Stomach (tissue), 9 donors: ENCODE measurements around the gene SLC6A20. TPM values are rescaled to one million over a fixed set of nuclear protein-coding genes. Genes with fewer than 3 reads are reported as not detected.

Experiments used
- DNase-seq, 2 donors: peaks; one replicate each; pipeline versions ENCODE4 v3.0.0 to v3.0.0-alpha.2; 2013 to 2019
- H3K27ac ChIP-seq, 5 donors: fragments of 200-600 bp in 4 of 5; sonication (generic) in 4 of 5; one replicate each; pipeline ENCODE4 v1.5.1; 2013 to 2019; ENCODE audit warnings: mild to moderate bottlenecking in 1 of 5, moderate library complexity in 1 of 5
- H3K27me3 ChIP-seq, 3 donors: fragments of 200-600 bp; sonication (generic); one replicate each; pipeline ENCODE4 v1.5.1; 2017 to 2019; ENCODE audit warnings: mixed run types in 1 of 3
- H3K36me3 ChIP-seq, 4 donors: fragments of 200-600 bp; sonication (generic); 1 replicate in 3 of 4; 2 replicates in 1 of 4; pipeline ENCODE4 v1.5.1; 2016 to 2019
- H3K4me1 ChIP-seq, 4 donors: fragments of 200-600 bp; sonication (generic); one replicate each; pipeline ENCODE4 v1.5.1; 2016 to 2019
- H3K4me3 ChIP-seq, 4 donors: fragments of 200-600 bp; sonication (generic) in 3 of 4; one replicate each; pipeline ENCODE4 v1.5.1; 2016 to 2019; ENCODE audit warnings: mild to moderate bottlenecking in 1 of 4
- H3K9me3 ChIP-seq, 4 donors: fragments of 200-600 bp; sonication (generic); one replicate each; pipeline ENCODE4 v1.5.1; 2016 to 2019
- CTCF ChIP-seq, 7 experiments: fragments of 450-650 bp in 4 of 7; fragments of 200-600 bp in 3 of 7; sonication (generic) in 3 of 7; IDR thresholded peaks; one replicate each; pipeline ENCODE4 v1.5.1; 2016 to 2019; ENCODE audit warnings: antibody characterized with exemption in 7 of 7, control low read depth in 2 of 7, mild to moderate bottlenecking in 1 of 7
- EP300 ChIP-seq: sonication (generic); formaldehyde crosslinking; IDR thresholded peaks from one replicate; pipeline ENCODE4 v1.6.1; 2017; ENCODE audit warnings: antibody characterized with exemption
- POLR2A ChIP-seq, 4 donors: fragments of 450-650 bp; IDR thresholded peaks; one replicate each; pipeline ENCODE4 v1.6.1; 2016; ENCODE audit warnings: antibody characterized with exemption in 4 of 4, control low read depth in 2 of 4, mild to moderate bottlenecking in 1 of 4, moderate library complexity in 1 of 4
- POLR2AphosphoS5 ChIP-seq, 3 donors: sonication (generic); formaldehyde crosslinking; IDR thresholded peaks; one replicate each; pipeline ENCODE4 v1.6.1; 2016; ENCODE audit warnings: antibody characterized with exemption in 3 of 3
- WGBS, 5 donors: extraction: QIAGEN DNeasy Blood & Tissue Kit in 3 of 5; methylation state at CpG; one replicate each; pipeline versions ENCODE4 v1.1.5 to v1.1.7; 2013 to 2018; 5-methylcytosine and 5-hydroxymethylcytosine counted together
- intact Hi-C: fragments of 100-400 bp; cut with DNase I; formaldehyde crosslinking; loops from one replicate; pipeline ENCODE4 v1.15.1; 2023; ENCODE audit warnings: low total_unique reads
- polyA plus RNA-seq, 3 donors: library from polyadenylated mRNA; stranded (reverse); fragments of 200-250 nt; gene quantifications; one replicate each; pipeline ENCODE4 v1.2.3, GENCODE V29; 2013
- total RNA-seq, 5 donors: library from RNA; depleted of rRNA; stranded (reverse); fragments of >200 nt; gene quantifications; one replicate each; pipeline versions ENCODE4 v1.1.0 to v1.2.3, GENCODE V29; 2014 to 2016
- donor health status: healthy with polysubstance abuse.
- donor health status: Bipolar disorder and iron deficiency.
- donor health status: healthy.

The SLC6A20 gene
- total and polyA plus RNA-seq, 8 donors = 0.10 to 2.6 (median 0.58) TPM; not detected in 3

- no peaks in the 10 kb centered on the region for H3K36me3 ChIP-seq
- H3K27me3 ChIP-seq = peaks cover 0 to 7% (median 0%) of the 10 kb centered on the region in 3 donors
- no peak for TF ChIP-seq POLR2AphosphoS5 (IDR thresholded peaks at IDR 0.05)
- no peak for TF ChIP-seq POLR2A (IDR thresholded peaks at IDR 0.05)
- no peak for TF ChIP-seq CTCF (IDR thresholded peaks at IDR 0.05)
- no peak for TF ChIP-seq EP300
- peak in 1 of 2 donors; percentile 20 for DNase-seq
- intact Hi-C loops = no loop called here
- H3K4me1 ChIP-seq = peaks cover 0 to 3% (median under 1%) of the 10 kb centered on the region in 4 donors
- H3K4me3 ChIP-seq = no peak overlapping the region
- 78 to 84% (median 81%) methylated on average over 8 of the region's 8 CpGs for WGBS, 5 donors
- no peak overlapping the region for H3K27ac ChIP-seq
- no peaks in the 10 kb centered on the region for H3K9me3 ChIP-seq
Observed at GRCh38 chr3:45774581-45775521, 21.5 kb downstream of the SLC6A20 start.

GRCh38 chr3:45773714-45774449 lies 22.5 kb downstream of the SLC6A20 start:
- no peaks in the 10 kb centered on the region for H3K9me3 ChIP-seq
- H3K27ac ChIP-seq = no peak overlapping the region
- H3K36me3 ChIP-seq = no peaks in the 10 kb centered on the region
- peaks cover 0 to 7% (median 0%) of the 10 kb centered on the region in 3 donors for H3K27me3 ChIP-seq
- H3K4me3 ChIP-seq = no peak overlapping the region
- intact Hi-C loops = no loop called here
- DNase-seq = peak in 1 of 2 donors; percentile 36
- no peaks in the 10 kb centered on the region for H3K4me1 ChIP-seq
- no peak for TF ChIP-seq EP300
- TF ChIP-seq CTCF (IDR thresholded peaks at IDR 0.05) = no peak
- TF ChIP-seq POLR2AphosphoS5 (IDR thresholded peaks at IDR 0.05) = no peak
- TF ChIP-seq POLR2A (IDR thresholded peaks at IDR 0.05) = no peak
- 38 to 53% (median 42%) methylated on average over 7 of the region's 7 CpGs for WGBS, 5 donors

- peaks cover 0 to 7% (median 0%) of the 10 kb centered on the region in 3 donors for H3K27me3 ChIP-seq
- peak in 1 of 2 donors; percentile 3 for DNase-seq
- WGBS, 5 donors = 74 to 94% (median 85%) methylated on average over 5 of the region's 5 CpGs
- H3K36me3 ChIP-seq = no peaks in the 10 kb centered on the region
- no peak for TF ChIP-seq EP300
- no peak for TF ChIP-seq CTCF (IDR thresholded peaks at IDR 0.05)
- no peak for TF ChIP-seq POLR2AphosphoS5 (IDR thresholded peaks at IDR 0.05)
- no peak for TF ChIP-seq POLR2A (IDR thresholded peaks at IDR 0.05)
- intact Hi-C loops = no loop called here
- no peak overlapping the region for H3K27ac ChIP-seq
- H3K9me3 ChIP-seq = no peaks in the 10 kb centered on the region
- H3K4me3 ChIP-seq = no peak overlapping the region
- H3K4me1 ChIP-seq = no peaks in the 10 kb centered on the region
Observed at GRCh38 chr3:45773072-45773471, 23.3 kb downstream of the SLC6A20 start.

GRCh38 chr3:45772341-45773035 lies 23.8 kb downstream of the SLC6A20 start:
- Histone ChIP-seq H3K27me3 (peaks cover 0 to 7% (median 0%) of the 10 kb centered on the region in 3 donors), H3K9me3 (no peaks in the 10 kb centered on the region), H3K4me1 (no peaks in the 10 kb centered on the region), H3K4me3 (no peak overlapping the region), H3K27ac (no peak overlapping the region), H3K36me3 (no peaks in the 10 kb centered on the region)
- intact Hi-C loops = no loop called here
- WGBS, 5 donors = 88 to 92% (median 91%) methylated on average over 8 to 16 of the region's 16 CpGs
- peak in 1 of 2 donors; percentile 19 for DNase-seq
- TF ChIP-seq EP300 (no peak), POLR2AphosphoS5 (IDR thresholded peaks at IDR 0.05) (no peak), CTCF (IDR thresholded peaks at IDR 0.05) (no peak), POLR2A (IDR thresholded peaks at IDR 0.05) (no peak)
